ENCODE measurements around the gene SERPINA1.
"Not testable (repeated sequence)": the region's sequence is repeated elsewhere in the genome, so short reads cannot be mapped to it uniquely, and the experiment has no call there.

GRCh38 chr14:94346065-94346786 is 42.2 kb downstream of the SERPINA1 start:
- TF ChIP-seq CTCF (IDR thresholded peaks at IDR 0.05); POLR2AphosphoS5 (IDR thresholded peaks at IDR 0.05; ENCODE audit: low read depth, low read length): not testable (repeated sequence)

Measured in Panc1 (cell line).